Eye (tissue), 1 donor: ENCODE results near the gene CFLAR.
"Not testable (repeated sequence)": the region's sequence is repeated elsewhere in the genome, so short reads cannot be mapped to it uniquely, and the experiment has no call there.

Source experiments
- DNase-seq: peaks from one replicate; pipeline ENCODE4 v3.0.0-alpha.2; 2015

CFLAR gene

GRCh38 chr2:201118961-201119854, 3.2 kb downstream of the CFLAR start:
- DNase-seq = no peak

GRCh38 chr2:201122276-201122675, 6.3 kb downstream of the CFLAR start:
- peak; percentile 51 for DNase-seq

GRCh38 chr2:201126308-201127151, 10.6 kb downstream of the CFLAR start:
- DNase-seq = peak; percentile 33

GRCh38 chr2:201127152-201127511, 11.2 kb downstream of the CFLAR start:
- DNase-seq = no peak

GRCh38 chr2:201127570-201127969, 11.6 kb downstream of the CFLAR start:
- no peak for DNase-seq

GRCh38 chr2:201128033-201128432, 12.1 kb downstream of the CFLAR start:
- no peak for DNase-seq

- DNase-seq = no peak
Measured at GRCh38 chr2:201128933-201129505, 13.1 kb downstream of the CFLAR start.

GRCh38 chr2:201130524-201131186, 14.7 kb downstream of the CFLAR start:
- DNase-seq = no peak

- no peak for DNase-seq
Measured at GRCh38 chr2:201132518-201132917, 16.6 kb downstream of the CFLAR start.

GRCh38 chr2:201135386-201135785, 19.4 kb downstream of the CFLAR start:
- no peak for DNase-seq

GRCh38 chr2:201136889-201137321, 20.9 kb downstream of the CFLAR start:
- no peak for DNase-seq

- DNase-seq = no peak
Measured at GRCh38 chr2:201137505-201138400, 21.8 kb downstream of the CFLAR start.

- no peak for DNase-seq
Measured at GRCh38 chr2:201138401-201138970, 22.5 kb downstream of the CFLAR start.

- not testable (repeated sequence) for DNase-seq
Measured at GRCh38 chr2:201138986-201139781, 23.2 kb downstream of the CFLAR start.

GRCh38 chr2:201139836-201140604, 24.1 kb downstream of the CFLAR start:
- DNase-seq = peak; percentile 60

- no peak for DNase-seq
Measured at GRCh38 chr2:201144101-201145051, 28.4 kb downstream of the CFLAR start.

GRCh38 chr2:201148434-201148990, 32.5 kb downstream of the CFLAR start:
- no peak for DNase-seq
